Suprapubic skin (tissue), 4 donors: ENCODE data around the gene ITIH5.

Experiments used
- CTCF ChIP-seq, 2 donors: fragments of 200-600 bp in 1 of 2; fragments of 450-650 bp in 1 of 2; sonication (generic) in 1 of 2; IDR thresholded peaks; one replicate each; pipeline ENCODE4 v1.5.1; 2016 to 2019; ENCODE audit warnings: antibody characterized with exemption in 2 of 2, mild to moderate bottlenecking in 1 of 2, moderate library complexity in 1 of 2
- POLR2A ChIP-seq, 2 donors: fragments of 450-650 bp; IDR thresholded peaks; one replicate each; pipeline ENCODE4 v1.6.1; 2017; ENCODE audit warnings: antibody characterized with exemption in 2 of 2, mild to moderate bottlenecking in 2 of 2, moderate library complexity in 2 of 2
- POLR2AphosphoS5 ChIP-seq, 3 donors: sonication (generic); formaldehyde crosslinking; IDR thresholded peaks; one replicate each; pipeline ENCODE4 v1.6.1; 2017; ENCODE audit warnings: antibody characterized with exemption in 3 of 3

- TF ChIP-seq POLR2A (IDR thresholded peaks at IDR 0.05), result no peak
- no peak for TF ChIP-seq POLR2AphosphoS5 (IDR thresholded peaks at IDR 0.05)
- TF ChIP-seq CTCF (IDR thresholded peaks at IDR 0.05), result no peak
These were observed 54.9 kb downstream of the ITIH5 start for GRCh38 chr10:7611909-7612308.
